SH-SY5Y (cell line): Measurements from ENCODE around the gene GRK1.

ENCODE experiments used
- GATA2 ChIP-seq: IDR thresholded peaks from 2 replicates; pipeline ENCODE4 v1.6.1; 2011; ENCODE audit warnings: mild to moderate bottlenecking, low read depth, low read length
- GATA3 ChIP-seq: IDR thresholded peaks from 2 replicates; pipeline ENCODE4 v1.6.1; 2011; ENCODE audit warnings: low read depth, mild to moderate bottlenecking, low read length, moderate library complexity

GRCh38 chr13:113775451-113776145, 108.6 kb downstream of the GRK1 start:
- TF ChIP-seq GATA2 = no peak
- TF ChIP-seq GATA3 = no peak
